ENCODE data around the gene WDTC1.

DNA sequence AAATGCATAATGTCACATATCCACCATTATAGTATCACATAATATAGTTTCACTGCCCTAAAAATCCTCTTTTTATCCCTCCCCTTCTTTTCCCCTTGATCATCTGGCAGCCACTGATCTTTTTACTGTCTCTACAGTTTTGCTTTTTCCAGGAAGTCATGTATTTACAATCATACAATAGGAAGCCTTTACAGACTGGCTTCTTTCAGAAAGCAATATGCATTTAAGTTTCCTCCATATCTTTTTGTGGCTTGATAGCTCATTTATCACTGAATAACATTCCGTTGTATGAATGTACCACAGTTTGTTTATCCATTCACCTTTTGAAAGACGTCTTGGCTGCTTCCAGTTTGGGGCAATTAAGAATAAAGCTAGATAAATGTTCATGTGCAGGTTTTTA is 14.3 kb upstream of the WDTC1 start:
- TF ChIP-seq RAD21 (IDR thresholded peaks at IDR 0.05 in 1 of 2, conservative IDR thresholded peaks at IDR 0.05 in 1 of 2; ENCODE audit: low read depth in 2 of 2, low read length in 2 of 2) (no peak), EZH2 (IDR thresholded peaks at IDR 0.05; ENCODE audit: low read depth, low read length, severe bottlenecking) (no peak), POLR2AphosphoS5 (IDR thresholded peaks at IDR 0.05; ENCODE audit: low read depth, low read length) (no peak), TEAD4 (IDR thresholded peaks at IDR 0.05; ENCODE audit: low read depth, low read length) (no peak), FOSL1 (IDR thresholded peaks at IDR 0.05; ENCODE audit: insufficient read depth, low read depth, low read length) (no peak), TBP (IDR thresholded peaks at IDR 0.05; ENCODE audit: low read depth, low read length) (no peak), KDM1A (IDR thresholded peaks at IDR 0.05; ENCODE audit: borderline replicate concordance, low read length) (no peak), POLR2A (IDR thresholded peaks at IDR 0.05; ENCODE audit: control extremely low read depth in 1 of 2, low read depth in 2 of 2, low read length in 2 of 2) (no peak)
- TF ChIP-seq, protein P1, sequence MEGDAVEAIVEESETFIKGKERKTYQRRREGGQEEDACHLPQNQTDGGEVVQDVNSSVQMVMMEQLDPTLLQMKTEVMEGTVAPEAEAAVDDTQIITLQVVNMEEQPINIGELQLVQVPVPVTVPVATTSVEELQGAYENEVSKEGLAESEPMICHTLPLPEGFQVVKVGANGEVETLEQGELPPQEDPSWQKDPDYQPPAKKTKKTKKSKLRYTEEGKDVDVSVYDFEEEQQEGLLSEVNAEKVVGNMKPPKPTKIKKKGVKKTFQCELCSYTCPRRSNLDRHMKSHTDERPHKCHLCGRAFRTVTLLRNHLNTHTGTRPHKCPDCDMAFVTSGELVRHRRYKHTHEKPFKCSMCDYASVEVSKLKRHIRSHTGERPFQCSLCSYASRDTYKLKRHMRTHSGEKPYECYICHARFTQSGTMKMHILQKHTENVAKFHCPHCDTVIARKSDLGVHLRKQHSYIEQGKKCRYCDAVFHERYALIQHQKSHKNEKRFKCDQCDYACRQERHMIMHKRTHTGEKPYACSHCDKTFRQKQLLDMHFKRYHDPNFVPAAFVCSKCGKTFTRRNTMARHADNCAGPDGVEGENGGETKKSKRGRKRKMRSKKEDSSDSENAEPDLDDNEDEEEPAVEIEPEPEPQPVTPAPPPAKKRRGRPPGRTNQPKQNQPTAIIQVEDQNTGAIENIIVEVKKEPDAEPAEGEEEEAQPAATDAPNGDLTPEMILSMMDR (IDR thresholded peaks at IDR 0.05; ENCODE audit: control extremely low read depth in 1 of 3, insufficient read depth in 1 of 3, low read depth in 1 of 3, low read length in 3 of 3) = no peak
